BJ (cell line): Measurements from ENCODE around the gene CFAP97. TPM values are rescaled to one million over a fixed set of nuclear protein-coding genes. Genes with fewer than 3 reads are reported as not detected.

ENCODE experiments used
- CTCF ChIA-PET: fragments of 350-600 bp; formaldehyde crosslinking; extraction: SDS; loops from one replicate; lab custom pipeline; 2021; ENCODE audit warnings: antibody characterized with exemption, inconsistent platforms; lab: Yijun Ruan, JAX
- POLR2A ChIA-PET: fragments of 300-600 bp; sonication (Branson Sonifier 250); formaldehyde crosslinking; extraction: SDS; loops from one replicate; lab custom pipeline; 2021; ENCODE audit warnings: antibody characterized with exemption; lab: Charles Lee
- DNase-seq: peaks from one replicate; pipeline ENCODE4 v3.0.0-alpha.2; 2011; ENCODE audit warnings: low read depth
- H3K27me3 ChIP-seq: 2 replicates; pipeline ENCODE4 v1.6.0; 2011; ENCODE audit warnings: low read length; ENCODE audit not compliant: control insufficient read depth, insufficient read depth
- H3K36me3 ChIP-seq: 2 replicates; pipeline ENCODE4 v1.5.1; 2011; ENCODE audit warnings: low read length; ENCODE audit not compliant: control insufficient read depth, insufficient read depth
- H3K4me3 ChIP-seq: 2 replicates; pipeline ENCODE4 v1.5.1; 2011; ENCODE audit warnings: low read depth, mild to moderate bottlenecking, control low read depth, low read length
- polyA plus RNA-seq: library from polyadenylated mRNA; depleted of rRNA; stranded (reverse); fragments of >200 nt; gene quantifications from 2 replicates; pipeline ENCODE4 v1.2.3, GENCODE V29; 2011
- TF ChIP-seq, protein P1 (sequence below): IDR thresholded peaks from 2 replicates; pipeline ENCODE4 v1.5.1; 2011; ENCODE audit warnings: low read depth, mild to moderate bottlenecking, control low read depth, inconsistent platforms, low read length, moderate library complexity; ENCODE audit not compliant: insufficient read depth

Gene CFAP97
- polyA plus RNA-seq, 1 experiment: 16.4 TPM

DNA sequence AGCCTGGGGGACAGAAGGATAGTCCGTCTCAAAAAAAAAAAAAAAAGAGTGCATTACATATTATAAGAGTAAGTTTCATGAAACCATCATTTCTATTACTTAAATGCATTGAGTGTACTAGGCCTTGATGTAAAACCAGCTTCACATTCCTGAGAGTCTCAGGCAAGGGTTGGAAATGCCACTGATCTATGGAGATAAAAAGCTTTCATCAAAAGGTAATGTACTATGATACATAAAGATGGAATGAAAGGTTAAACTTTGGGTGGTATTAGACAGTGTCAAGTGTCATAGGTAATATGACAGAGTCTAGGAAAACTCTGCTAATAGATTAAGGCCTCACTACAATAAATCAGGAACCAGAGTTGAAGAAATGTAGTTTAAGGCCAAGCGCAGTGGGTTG is 7.4 kb downstream of the CFAP97 start:
- H3K4me3 ChIP-seq: no peak overlapping the region
- POLR2A ChIA-PET: no interaction called here
- DNase-seq: no peak
- TF ChIP-seq, protein P1, sequence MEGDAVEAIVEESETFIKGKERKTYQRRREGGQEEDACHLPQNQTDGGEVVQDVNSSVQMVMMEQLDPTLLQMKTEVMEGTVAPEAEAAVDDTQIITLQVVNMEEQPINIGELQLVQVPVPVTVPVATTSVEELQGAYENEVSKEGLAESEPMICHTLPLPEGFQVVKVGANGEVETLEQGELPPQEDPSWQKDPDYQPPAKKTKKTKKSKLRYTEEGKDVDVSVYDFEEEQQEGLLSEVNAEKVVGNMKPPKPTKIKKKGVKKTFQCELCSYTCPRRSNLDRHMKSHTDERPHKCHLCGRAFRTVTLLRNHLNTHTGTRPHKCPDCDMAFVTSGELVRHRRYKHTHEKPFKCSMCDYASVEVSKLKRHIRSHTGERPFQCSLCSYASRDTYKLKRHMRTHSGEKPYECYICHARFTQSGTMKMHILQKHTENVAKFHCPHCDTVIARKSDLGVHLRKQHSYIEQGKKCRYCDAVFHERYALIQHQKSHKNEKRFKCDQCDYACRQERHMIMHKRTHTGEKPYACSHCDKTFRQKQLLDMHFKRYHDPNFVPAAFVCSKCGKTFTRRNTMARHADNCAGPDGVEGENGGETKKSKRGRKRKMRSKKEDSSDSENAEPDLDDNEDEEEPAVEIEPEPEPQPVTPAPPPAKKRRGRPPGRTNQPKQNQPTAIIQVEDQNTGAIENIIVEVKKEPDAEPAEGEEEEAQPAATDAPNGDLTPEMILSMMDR: no peak
- H3K27me3 ChIP-seq: no peaks in the 10 kb centered on the region
- H3K36me3 ChIP-seq: peaks cover 2% of the 10 kb centered on the region; the same call in 1 of the 2 replicates
- CTCF ChIA-PET: interaction anchor here (1.4 to 4.3 kb wide), 2 partner anchors 12 to 63 kb away, joined by 3 to 20 read pairs; no protein-coding TSS in a partner anchor

DNA sequence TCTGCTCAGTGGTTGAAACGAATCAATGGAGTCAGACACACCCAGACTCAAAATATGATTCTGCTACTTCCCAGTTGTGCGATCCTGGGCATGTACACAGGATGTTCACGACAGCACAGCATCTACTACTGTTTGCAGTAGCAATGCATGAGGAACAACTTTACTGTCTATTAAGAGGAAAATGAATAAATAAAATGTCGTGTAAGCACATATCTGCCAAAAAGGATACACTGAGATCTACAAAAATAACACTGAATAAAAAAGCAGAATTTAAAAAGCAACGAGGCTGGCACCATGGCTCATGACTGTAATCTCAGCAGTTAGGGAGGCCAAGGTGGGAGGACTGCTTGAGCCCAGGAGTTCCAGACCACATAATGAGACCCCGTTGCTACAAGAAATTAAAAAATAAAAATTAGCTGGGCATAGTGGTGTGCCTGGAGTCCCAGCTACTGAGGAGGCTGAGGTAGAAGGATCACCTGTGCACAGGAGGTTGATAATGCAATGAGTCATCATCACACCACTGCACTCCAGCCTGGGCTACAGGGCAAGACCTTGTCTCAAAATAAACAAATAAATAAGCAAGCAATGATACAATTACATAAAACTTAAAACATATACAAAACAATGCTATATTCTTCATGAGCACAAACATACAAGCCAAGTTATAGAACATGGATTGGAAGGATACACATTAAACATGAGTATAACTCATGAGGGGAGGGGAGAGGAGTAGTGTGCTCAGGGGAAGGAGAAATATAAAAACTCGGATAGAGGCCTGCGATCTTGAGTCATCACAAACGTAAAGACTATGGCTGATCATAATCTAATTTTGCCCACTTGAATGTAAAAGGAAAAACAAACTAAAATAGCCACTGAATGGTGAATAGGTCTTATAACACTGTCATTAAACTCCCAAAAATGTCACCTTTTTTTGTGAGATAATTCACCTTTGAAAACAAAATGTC is 8.6 kb downstream of the CFAP97 start:
- POLR2A ChIA-PET: no interaction called here
- TF ChIP-seq, protein P1: no peak

DNA sequence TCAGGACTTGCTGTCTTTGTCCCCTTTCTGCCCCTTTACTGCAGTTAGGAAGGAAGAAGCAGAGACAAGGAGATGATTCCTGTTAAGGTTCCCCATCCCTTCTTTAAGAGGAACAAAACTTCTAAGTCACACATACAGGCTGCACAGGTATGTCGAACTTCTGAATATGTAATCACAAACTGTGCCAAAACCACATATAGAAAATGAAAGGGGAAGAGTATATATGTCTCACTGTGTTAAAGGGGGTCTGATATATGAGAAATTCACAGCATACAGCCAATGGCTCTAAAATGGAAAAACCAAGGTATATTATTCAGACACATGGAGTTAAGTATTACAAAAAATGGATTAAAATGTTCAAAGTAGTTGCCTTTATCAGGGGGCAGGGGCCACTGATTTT is 11.7 kb downstream of the CFAP97 start:
- Histone ChIP-seq H3K27me3 (no peaks in the 10 kb centered on the region), H3K36me3 (peaks cover 3% of the 10 kb centered on the region; the same call in 1 of the 2 replicates), H3K4me3 (no peak overlapping the region)
- CTCF ChIA-PET: interaction anchor here (0.6 to 0.7 kb wide), 2 partner anchors 49 to 845 kb away, joined by 3 read pairs; partner anchors contain the start of gene SLC25A4
- POLR2A ChIA-PET: no interaction called here
- TF ChIP-seq, protein P1: no peak
- DNase-seq: no peak

More for the DNA sequence above, 8.6 kb downstream of the CFAP97 start:
- DNase-seq: no peak
- H3K4me3 ChIP-seq: no peak overlapping the region
- CTCF ChIA-PET: no interaction called here
- H3K27me3 ChIP-seq: no peaks in the 10 kb centered on the region
- H3K36me3 ChIP-seq: 0 out of 2 replicates have a peak, but pooled peaks cover 3% of the 10 kb centered on the region

DNA sequence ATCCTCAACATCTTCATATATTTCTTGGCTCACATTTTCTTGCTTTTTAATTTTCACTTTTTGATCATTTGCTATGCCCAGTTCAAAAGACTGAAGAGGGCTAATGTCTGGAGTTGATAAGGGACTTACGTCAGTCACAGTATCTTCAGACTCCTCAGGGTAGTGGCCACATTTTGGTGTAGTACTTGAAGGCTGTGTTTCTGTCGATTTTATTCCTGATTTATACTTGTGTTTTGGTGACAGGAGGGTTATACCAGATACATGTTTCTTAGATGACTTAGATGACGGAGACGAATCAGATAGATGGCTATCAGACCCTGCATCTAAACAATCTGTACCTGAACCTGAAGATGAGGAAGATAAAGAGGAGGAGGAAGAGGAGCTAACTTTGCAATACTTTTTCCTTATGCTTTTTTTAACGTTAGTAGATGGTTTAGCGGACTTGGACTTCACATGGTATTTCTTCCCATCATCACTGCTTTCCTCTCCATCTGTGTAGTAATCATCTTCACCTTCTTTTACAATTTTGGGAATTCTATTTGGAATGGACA is 13.4 kb downstream of the CFAP97 start:
- Histone ChIP-seq H3K4me3 (no peak overlapping the region), H3K27me3 (no peaks in the 10 kb centered on the region), H3K36me3 (peaks cover 3% of the 10 kb centered on the region; the same call in 1 of the 2 replicates)
- TF ChIP-seq, protein P1: no peak
- no peak for DNase-seq
- POLR2A ChIA-PET: no interaction called here
- CTCF ChIA-PET: no interaction called here

DNA sequence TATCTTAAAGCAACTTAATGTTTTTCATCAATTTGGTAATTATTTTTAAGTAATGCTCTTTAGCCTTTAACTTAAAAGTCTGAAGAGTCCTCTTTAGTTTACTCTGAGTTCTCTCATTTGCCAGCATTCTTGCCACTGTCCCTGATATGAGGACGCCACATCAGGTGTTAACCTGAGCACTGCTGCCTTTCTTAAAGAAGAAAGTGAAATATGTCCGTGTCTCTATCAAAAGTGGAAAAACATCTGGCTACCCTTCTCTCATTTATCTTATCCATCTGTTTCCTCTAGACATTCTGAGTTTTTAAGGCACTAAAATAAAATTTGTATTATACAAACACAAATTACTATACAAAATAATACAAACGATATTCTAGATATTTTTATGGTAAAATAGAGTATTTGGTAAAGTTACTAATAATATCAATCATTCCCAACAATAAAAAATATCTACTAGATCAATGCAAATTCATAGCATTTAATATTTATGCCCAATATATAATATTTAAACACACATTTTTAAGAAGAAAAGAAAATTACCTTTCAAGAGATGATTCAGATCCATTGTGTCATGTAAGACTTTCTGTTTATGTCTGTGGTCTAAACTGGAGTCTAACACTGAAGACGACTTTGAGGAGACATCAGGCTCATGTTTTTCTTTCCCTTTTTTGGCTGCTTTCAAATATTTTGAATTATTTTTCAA is 14.0 kb downstream of the CFAP97 start:
- TF ChIP-seq, protein P1: no peak
- no peak for DNase-seq
- Histone ChIP-seq H3K36me3 (peaks cover 3% of the 10 kb centered on the region; the same call in 1 of the 2 replicates), H3K27me3 (no peaks in the 10 kb centered on the region), H3K4me3 (no peak overlapping the region)
- ChIA-PET POLR2A (no interaction called here), CTCF (no interaction called here)
